HPDE6-E6E7 (cell line): ENCODE measurements around the gene CPNE5.

Experiments
- DNase-seq: peaks from one replicate; pipeline ENCODE4 v3.0.0; 2011; ENCODE audit warnings: missing footprints; ENCODE audit errors: extremely low spot score

CPNE5 gene

DNA sequence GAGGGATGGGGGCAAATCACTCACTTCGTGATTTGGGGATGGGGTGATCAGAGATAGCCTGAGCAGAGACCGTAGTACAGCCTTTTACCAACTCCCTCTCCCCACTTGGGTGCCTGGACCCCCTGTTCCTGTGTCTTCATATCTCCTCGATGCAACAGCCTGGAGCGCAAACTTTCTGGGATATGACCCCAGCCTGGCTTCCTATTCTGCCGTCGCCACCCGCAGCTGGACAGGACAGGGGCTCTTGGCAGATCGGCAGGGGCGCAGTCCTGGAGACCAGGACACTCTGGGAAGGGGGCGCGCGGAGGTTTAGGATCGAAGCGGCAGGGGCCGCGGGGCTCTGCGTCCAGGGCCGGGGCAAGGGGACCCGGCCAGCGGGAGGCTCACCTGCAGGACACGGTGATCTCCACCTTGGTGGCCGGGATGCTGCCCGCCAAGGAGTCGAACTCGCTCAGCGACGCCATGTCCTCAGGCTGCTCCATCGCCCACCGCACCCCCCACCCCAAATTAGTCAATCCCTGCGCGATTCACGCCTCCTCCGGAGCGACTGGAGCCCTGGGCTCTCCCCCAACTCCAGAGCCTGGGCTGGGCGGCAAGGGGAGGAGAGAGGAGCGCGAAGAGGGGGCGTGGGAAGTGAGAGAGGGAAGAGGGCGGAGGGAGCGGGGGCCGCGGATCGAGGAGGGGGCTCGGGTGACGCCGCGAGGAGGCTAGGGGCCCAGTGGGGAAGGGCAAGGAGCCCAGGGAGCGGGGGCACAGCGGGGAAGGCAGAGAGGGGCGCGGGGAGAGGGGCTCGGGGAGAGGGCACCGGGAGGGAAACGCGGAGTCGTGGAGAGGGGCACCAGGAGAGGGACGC lies at the start of gene CPNE5:
TSS of gene CPNE5 (minus strand) at position 549 of the 853 bp plus-strand sequence. CDS start at position 482, 67 bp downstream.
- DNase-seq = no peak

DNA sequence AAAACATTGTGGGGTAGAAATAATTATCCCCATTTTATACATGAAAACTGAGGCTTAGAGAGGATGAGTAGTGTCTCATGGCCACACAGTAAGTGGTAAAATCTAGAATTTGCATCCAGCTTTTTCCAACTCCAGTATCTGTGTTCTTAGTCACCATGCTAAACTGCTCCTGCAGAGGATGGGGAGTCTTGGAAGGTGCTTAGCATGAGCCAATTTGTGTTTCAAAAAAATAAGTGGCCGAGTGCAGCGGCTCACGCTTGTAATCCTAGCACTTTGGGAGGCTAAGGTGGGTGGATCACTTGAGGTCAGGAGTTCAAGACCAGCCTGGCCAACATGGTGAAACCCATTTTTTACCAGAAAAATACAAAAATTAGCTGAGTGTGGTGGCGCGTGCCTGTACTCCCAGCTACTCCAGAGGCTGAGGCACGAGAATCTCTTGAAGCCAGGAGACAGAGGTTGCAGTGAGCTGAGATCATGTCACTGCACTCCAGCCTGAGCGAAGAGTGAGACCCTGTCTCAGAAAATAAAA lies 48.9 kb upstream of the CPNE5 start:
- no peak for DNase-seq

DNA sequence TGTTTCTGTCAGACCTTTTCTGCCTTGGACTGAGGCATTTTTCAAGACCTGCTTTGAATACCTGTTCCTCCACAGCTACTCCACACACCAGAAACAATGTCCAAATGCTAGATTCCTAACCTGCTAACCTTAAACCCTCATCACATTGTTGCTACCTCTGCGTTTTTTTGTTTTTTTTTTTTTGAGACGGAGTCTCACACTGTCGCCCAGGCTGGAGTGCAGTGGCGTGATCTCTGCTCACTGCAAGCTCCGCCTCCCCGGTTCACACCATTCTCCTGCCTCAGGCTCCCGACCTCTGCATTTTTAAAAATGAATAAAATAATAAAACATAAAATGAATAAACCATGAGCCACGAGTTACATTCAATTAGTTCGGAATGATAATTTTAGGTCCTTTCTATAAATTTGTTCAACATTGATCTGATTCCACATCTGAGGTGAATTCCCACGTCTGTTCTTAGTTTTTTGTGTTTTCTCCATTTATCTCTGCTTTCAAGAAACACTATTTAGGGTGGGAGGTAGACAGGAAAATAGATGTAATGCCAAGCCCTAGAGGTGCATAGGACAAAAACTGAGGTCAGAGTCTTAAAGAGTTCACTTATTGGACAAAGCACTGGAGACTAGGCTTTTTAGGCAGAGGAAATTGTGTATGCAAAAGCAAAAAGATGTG lies 47.8 kb upstream of the CPNE5 start:
- DNase-seq = no peak

DNA sequence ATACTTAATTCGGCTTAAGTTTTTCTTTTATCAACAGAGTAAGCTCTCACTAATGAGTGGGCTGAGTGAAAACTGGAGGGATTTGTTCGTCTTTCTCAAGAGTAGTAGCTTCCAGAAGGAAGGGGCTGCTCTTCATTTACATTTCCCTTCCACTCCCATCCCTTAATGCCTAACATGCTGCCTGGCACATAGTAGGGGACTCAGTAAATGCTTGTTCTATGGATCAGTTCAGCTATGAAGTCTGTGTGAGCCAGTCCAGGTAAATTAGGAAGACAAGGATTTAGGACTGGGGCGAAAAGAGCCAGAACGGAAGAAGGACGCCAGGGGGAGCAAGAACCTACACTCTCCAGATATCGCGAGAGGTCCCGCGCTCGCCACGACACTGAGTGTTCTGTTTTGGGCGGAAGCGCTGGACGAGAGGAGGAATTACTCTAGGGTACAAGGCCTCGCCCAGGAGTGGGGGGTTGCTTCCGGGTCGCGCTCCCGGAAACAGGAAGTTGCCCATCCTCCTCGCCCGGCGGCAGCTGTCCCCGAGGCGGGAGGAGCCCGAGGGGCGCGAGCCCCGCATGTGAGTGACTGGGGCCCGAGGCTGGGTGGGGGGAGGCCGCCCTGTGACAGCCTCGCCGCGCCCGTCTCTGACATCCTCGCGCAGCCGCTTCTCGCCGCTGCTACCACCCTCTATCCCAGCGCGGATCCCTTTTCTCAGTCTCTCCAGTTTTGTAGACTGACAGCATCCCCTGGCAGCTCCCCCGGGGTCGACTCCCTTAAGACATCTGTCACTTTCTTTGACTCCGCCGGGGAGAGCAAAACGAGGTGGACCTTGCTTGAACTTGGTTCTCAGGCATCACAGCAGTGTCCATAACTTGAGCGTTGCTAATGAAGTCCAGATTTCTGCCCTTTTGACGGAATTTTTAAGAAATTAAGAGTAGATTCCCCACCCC lies 46.5 kb upstream of the CPNE5 start, which contains the start of gene C6orf89:
TSS of gene C6orf89 (plus strand) at position 492 of the 941 bp plus-strand sequence. CDS start 13,493 bp downstream, outside the sequence.
- DNase-seq = peak; percentile 87

GRCh38 chr6:36884610-36885009 lies 45.4 kb upstream of the CPNE5 start:
- DNase-seq = no peak

- DNase-seq = no peak
Measured at GRCh38 chr6:36875250-36875633, 36.0 kb upstream of the CPNE5 start.

- DNase-seq = peak; percentile 87
Measured at GRCh38 chr6:36874443-36875249, 35.4 kb upstream of the CPNE5 start, which contains the start of gene PPIL1. TSS of gene PPIL1 (minus strand) at chr6:36874803. CDS start at chr6:36874772, 31 bp downstream.

GRCh38 chr6:36873612-36874442 lies 34.6 kb upstream of the CPNE5 start:
- DNase-seq = peak; percentile 32

- DNase-seq = no peak
Measured at GRCh38 chr6:36873115-36873514, 33.9 kb upstream of the CPNE5 start.

- DNase-seq = no peak
Measured at GRCh38 chr6:36871686-36872085, 32.4 kb upstream of the CPNE5 start.

DNA sequence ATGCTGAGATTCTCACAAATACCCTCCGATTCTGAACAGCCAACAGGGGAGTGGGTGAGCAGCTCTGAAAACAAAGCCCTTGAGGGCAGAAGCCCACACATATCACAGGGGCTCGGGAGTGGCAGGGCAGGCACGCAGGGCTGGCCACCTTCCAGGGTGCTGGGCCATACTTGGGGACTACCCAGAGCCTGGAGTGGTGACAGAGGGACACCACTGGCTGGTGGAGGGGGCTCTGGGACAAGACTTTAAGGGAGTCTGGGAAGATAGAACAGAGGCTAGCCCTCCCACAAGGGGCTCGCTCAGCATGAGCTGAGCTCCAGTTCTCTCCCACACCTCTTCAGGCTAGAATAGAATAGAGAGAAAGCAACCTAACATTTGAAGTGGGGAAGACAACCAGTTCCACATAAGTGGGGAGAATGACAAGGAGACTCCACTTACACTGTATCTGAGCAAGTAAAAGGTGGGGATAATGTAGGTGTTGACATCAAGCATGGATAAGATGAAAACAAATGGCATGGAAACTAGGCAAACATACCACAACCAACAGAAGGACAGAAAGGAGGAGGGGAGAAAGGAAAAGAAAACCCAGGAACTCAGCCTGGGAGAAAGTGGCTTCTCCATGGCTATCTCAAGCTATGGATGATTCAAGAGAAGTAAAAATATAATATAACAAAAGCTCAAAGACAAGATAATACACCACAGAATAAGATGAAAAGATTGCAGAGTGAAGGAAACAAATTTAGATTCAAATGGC lies 28.4 kb upstream of the CPNE5 start:
- DNase-seq = no peak

- no peak for DNase-seq
Measured at GRCh38 chr6:36865835-36866234, 26.6 kb upstream of the CPNE5 start.

- no peak for DNase-seq
Measured at GRCh38 chr6:36863670-36864540, 24.7 kb upstream of the CPNE5 start.

- DNase-seq = no peak
Measured at GRCh38 chr6:36862848-36863382, 23.7 kb upstream of the CPNE5 start.

- DNase-seq = peak; percentile 85
Measured at GRCh38 chr6:36862164-36862847, 23.1 kb upstream of the CPNE5 start.

DNA sequence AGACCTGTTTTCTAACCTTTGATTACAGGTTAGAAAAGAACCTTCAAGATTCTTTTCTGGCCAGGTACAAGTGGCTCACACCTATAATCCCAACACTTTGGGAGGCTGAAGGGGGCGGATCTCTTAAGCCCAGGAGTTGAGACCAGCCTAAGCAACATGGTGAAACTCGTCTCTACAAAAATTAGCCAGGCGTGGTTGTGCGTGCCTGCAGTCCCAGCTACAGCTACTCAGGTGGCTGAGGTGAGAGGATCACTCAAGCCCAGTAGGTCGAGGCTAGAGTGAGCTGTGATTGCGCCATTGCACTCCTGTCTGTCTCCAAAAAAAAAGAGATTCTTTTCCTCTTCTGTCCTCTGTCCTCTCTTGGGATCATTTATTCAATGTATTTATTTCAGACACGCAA lies 20.9 kb upstream of the CPNE5 start:
- DNase-seq = no peak

DNA sequence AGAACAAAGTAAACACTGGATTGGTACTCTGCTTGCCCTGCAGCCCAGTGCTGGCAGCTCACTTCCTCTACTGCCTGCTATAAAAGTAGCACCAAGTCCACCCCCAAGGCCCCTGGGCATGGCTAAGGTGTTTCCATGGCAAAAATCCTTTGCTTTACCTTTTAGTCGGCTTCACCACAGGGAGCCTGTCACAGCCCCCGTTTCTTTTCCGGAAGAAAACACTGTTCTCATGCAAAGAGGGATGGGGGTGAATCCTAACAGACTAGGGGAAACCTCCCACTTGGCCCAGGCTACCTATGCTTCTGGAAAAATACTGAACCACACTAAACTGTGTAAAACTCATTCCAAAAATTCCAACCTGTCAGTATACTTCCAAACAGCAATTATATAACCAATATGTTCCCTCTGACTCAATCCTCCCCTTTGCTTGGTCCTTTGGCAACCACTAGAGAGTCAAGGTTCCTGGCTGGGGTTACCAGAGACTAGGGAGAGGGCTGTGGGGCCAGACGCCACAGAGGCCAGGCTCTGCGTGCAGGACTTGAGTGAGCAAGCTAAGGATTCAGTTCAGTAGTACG lies 19.2 kb upstream of the CPNE5 start:
- DNase-seq = no peak
